Hematopoietic multipotent progenitor cell treated with erythropoietin and hydrocortisone succinate and interleukin-3 and kit ligand, for 15 days (in vitro differentiated cells): ENCODE measurements around the gene STAT6.

Source experiments
- DNase-seq: peaks from one replicate; pipeline ENCODE4 v3.0.0-alpha.2; 2015; ENCODE audit warnings: low spot score

Gene STAT6

DNA sequence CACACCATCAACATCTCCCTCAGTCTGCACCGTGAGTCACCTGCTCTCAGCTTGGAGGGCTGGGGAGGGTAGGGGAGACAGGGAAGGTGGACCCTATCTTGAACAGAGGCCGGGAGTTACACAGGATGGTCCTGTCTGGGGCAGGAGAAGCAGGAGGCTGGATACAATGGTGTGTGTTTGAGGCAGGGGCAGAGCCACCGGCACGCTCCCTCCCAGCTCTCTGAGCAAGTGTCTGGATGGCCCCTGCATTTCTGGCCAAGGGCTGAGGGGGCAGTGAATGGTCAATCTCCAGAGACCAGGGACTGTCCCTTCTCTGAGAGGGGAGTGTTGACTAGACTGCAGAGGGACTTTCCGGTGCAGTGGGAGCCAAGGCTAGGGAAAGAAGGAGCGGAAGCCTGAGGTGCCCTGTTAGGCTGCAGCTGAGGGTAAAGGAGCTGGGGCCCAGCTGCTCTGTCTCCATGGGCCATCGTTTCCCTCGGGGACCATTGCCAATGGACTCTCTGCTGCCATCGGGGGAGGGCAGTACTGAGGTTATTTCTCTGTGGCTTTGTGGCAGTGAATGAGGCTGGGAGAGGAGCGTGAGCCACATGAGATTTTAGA is 34.4 kb upstream of the STAT6 start:
- no peak for DNase-seq

DNA sequence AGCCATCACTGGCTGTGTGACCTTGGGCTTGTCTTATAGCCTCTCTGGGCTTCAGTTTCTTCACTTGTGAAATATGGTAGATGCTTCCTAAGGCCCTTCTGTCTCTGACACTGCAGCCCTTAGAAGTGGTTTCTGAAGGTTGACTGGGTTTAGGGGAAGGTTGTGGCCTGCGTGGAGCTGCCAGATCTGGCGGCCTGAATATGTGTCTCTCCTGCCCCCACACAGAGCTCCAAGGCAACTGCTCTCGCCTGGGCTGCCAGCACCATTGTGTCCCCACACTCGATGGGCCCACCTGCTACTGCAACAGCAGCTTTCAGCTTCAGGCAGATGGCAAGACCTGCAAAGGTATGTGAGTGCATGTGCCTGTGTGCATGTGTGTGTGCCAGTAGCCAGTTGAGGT is 32.3 kb upstream of the STAT6 start:
- no peak for DNase-seq

DNA sequence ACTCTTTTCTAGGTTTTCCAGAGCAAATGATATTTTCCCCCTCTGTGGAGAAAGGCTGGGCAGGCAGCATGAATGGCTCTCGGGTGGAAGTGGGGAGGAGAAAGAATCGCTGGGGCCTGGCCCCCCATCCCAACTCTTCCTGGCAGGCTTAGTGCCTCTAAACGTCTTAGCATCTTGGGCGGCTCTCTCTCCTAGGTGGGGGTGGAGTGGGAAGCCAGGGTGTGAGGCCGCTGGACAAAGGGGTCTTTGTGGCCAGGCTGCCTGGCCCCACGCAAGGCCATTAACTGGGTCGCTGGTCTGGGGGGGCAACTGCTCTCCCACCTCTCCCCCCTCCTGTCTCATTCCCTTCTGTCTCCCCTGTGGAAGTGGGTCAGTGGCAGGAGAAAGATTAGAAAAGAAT is 31.6 kb upstream of the STAT6 start:
- no peak for DNase-seq

DNA sequence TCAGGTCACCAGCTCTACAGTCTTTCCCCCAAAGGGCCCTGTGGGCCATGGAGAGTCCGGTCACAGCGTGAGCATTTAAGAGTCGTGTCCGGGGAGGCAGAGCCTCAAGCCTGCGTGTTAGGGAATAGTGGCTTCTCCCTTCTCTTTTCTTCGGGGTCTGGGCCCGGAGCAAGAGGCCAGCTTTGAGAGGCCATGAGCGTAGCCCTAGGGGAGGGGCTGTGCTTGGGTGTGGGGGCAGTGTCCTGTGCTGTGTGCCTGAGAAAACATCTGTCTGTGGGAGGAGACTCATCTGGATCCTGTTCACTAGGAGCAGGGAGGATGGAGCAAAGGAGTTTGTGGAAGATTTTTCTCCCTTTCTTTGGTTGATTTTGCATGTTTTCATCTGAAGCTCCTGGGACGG is 31.0 kb upstream of the STAT6 start:
- no peak for DNase-seq

DNA sequence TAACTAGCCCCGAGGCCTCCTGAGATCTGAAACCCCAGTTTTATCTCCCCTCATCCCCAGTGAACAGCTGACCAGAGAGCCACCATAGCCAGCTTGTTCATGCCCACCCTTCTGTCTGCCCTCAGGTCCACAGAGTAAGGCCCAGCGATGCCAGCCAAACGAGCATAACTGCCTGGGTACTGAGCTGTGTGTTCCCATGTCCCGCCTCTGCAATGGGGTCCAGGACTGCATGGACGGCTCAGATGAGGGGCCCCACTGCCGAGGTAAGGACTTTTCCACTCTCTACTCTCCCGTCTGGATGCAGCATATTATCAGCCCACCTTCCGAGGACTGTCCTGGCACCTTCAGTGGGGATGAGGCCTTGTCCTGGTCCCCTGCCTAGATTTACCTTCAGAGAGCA is 30.1 kb upstream of the STAT6 start:
- no peak for DNase-seq

DNA sequence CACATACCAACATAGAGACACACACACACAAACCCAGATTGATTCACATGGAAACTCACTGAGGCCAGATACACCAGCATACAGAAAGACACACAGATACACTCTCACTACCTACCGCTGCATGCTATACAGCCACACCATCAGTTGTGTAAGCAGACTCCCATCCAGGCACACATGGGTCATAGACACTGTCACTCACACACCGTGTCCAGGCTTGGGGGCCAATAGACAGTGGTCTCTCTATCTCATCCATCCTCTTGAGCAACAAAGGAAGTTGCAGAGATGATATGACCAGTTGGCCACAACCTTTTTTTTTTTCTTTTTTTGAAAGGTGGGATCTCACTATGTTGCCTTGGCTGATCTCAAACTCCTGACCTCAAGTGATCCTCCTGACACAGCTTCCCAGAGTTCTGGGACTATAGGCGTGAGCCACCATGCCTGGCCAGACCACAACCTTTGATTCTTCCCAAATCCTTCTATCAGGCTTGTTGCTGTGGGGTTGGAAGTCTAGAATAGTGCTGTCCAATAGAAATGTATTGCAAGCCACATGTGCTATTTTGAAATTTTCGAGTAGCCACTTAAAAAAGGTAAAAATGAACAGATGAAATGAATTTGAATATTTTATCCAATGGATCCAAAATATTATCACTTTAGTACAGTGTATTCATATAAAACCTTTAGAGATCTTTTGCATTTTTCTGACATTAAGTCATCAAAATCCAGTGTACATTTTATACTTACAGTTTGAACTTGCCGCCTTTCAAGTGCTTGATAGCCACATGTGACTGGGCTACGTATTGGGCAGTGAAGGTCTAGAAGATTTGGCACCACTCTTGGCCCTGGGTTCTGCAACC is 28.9 kb upstream of the STAT6 start:
- DNase-seq: no peak

DNA sequence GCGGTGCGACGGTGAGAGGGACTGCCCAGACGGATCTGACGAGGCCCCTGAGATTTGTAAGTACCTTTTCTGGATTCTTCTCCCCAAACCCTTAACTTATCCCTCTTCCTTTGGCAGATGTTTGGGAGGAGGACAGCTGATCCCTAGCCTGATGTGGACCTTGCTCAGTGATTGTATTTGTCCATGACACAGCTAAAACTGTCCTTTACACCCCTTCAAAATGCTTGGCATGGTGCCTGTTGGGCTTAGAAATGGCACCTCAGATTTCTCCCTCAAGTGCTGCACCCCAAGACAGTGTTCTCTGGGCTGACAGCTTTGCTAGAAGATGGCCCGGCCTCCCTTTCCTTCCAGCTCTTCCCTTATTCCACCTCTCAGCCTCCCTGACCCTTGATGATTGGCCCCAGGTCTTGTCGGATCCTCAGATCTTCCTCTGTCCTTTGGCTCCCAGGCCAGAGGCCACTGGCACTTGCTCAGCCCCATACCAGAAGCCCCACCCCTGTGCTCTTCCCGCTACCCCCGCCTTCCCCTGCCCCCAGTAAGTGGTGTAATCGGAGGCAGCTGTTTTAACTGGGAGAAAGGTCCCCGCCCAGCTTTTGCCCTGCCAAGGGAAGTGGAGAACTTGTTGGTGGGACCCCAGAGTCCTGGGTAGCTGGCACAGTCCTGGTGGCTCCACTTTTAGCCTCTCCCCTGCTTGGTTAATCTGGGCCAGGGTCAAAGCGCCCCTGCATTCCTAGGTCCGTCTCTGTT is 27.5 kb upstream of the STAT6 start:
- peak; percentile 24 for DNase-seq

DNA sequence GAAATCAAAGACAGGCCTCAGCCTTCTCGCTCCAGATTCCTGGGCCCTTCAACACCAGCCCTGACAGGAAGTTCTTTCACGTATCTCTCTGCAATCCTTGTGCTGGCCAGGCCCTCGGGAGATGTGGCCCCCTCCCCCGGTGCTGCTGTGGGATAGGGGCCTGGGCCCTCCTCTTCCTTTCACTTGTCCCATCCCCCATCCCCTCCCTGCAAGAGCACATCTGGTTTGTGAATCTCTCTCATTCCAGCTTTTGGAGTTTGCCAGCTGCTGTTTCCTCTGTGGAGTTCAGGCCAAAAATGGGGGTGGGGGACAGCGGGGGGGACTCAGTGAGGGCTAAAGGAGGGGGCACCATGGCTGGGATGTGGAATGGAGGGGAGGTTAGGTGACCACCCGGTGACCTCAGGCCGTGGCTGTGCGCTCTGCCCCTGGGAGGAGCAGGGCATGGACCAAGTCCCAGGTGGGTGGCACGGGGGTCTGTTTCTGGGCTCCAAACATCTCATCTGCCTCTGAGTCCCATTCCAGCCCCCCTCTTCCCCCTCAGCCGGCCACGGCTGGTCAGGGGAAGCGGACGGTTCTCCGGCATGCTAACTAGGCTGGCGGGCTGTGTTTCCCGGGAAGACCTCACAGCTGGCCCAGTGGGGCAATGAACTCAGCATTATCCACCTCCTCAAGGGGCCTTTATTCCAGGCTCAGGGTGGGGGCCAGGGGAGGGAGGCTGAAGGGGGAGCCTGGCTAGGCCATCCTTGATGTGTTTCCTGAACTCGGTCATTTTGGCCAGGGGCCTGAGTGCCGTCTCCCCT is 24.6 kb upstream of the STAT6 start:
- no peak for DNase-seq

DNA sequence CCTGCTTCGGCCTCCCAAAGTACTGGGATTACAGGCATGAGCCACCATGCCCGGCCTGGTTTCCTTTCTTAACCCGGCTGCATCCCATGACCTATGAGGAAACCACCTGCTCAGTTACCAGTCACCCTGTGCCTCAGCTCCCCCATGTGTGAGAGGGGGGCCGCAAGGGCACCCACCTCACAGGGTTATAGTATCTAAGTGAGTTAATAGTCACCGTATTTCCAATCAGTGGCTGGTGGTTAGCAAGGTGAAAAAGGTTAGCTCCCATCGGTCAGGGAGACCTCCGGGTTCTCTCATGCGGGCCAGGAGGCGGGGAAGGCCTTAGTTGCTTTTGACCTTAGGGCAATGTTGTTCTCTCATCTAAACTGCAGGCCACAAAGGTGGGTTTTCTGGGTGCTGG is 23.8 kb upstream of the STAT6 start:
- no peak for DNase-seq

DNA sequence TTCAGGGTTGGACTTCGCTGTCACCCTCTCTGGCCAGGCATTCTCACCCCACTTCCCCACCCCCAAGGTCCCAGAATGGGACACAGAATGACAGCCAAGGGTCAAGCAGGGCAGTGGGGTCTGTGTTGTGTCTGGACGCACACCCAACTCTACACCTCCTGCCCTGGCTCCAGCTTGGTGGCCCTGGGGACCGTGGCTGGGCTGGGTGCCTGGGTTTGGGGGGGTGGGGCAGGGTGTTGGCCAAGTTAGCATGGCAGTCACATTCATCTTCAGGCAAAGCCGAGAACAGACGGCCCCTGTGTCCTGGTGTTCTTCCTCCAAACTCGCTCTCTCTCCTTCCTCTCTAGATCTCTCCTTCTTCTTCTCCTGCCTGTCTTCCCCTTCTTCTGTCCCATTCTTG is 22.8 kb upstream of the STAT6 start:
- DNase-seq: no peak

DNA sequence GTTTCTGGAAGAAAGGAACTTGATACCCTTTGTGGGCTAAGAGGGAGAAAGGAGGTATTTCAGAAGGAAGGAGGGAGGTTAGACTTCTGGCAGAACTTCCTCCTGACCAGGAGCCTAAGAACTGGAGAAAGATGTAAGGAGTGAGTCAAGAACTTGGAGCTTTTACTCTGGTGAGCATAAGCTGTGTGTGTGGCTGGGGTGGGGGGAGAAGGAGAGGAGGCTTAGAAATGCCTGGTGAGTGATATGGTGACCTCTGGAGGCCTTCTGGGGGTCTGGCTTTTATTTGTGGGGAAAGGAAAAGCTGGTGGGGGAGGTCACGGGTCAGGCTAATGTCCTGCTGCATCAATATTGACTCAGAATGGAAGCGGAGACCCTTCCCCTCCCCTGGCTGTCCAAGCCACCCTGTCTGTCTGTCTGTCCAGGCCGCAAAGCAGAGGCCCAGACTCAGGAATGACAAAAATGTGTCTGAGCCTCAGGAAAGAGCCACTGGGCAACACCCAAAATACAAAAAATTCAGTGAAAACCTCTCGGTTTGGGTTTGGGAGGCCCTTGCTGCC is 21.9 kb upstream of the STAT6 start:
- DNase-seq: no peak

DNA sequence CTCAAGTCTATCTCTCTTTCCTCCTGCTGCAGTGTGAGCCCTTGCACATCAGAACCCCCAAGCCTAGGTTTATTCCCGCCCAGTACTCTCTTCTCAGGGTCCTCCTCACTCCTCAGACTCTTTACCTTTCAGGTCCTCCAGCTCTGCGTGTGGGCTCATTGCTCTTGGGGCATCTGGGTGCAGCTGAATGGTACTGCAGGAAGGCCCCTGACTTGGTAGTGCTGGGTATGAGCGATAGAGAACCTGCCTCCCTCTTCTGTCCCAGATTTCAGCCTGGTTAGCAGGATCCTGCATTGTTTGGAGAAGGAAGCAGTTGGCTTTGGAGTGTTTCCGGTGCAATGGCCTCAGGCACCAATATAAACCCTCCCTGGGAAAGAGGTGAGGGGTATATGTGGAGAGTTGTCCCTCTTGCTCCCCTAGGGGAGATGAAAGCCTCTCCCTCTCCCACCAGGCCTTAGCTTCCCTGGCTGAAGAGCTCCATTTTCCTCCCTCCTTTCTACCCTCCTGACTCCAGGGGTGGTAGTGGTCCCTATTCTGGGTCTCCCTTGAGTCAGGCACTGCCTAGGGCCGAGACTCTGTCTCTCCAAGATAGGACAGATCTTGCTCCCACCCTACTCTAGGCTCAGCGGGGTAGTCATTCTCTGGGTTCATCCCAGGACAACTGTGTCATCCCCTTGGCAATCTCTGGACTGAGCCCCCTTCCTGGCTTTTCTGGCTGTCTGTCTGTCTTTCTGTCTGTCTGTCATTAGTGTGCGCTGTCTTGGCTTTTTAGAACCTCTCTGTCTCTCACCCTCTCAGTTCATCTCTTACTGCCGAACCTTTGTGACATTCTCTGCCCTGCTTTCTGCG is 21.0 kb upstream of the STAT6 start:
- no peak for DNase-seq

DNA sequence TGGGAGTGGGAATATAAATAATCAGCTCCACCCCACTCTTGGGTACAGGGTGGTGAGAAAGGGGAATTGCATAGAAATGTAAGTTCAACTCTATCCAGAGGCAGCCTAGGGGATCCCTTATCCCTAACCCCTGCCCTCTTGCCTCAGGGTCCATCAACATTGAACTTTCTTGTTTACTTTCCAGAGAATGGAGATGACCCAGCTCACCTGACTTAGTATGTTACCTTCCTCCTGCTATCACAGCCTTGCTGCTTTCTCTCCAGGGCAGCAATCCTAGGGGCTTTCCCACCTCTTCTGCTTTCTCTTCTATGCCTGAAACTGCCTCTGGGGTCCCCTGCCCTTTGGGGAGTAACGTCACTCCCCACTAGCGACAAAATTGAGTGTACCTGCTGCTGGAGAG is 19.8 kb upstream of the STAT6 start:
- no peak for DNase-seq

DNA sequence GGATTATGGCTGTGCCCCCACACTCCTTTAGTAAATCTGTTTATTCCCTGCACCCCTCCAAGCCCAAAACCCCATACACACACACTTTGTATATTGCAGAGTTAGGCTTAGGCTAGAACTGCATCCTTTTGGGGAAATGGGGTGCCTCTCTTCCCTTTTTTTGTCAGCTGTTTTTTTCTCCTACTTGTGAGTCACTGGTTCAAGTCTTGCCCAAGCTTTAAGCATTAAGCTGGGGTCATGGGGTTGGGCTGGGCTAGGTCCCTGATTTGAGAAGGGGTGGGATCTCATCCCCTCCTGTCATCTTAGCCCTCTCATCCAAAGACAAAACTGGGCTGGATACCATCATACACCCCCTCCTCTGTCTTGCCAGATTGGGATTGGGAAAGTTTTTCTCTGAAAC is 18.7 kb upstream of the STAT6 start:
- DNase-seq: no peak

DNA sequence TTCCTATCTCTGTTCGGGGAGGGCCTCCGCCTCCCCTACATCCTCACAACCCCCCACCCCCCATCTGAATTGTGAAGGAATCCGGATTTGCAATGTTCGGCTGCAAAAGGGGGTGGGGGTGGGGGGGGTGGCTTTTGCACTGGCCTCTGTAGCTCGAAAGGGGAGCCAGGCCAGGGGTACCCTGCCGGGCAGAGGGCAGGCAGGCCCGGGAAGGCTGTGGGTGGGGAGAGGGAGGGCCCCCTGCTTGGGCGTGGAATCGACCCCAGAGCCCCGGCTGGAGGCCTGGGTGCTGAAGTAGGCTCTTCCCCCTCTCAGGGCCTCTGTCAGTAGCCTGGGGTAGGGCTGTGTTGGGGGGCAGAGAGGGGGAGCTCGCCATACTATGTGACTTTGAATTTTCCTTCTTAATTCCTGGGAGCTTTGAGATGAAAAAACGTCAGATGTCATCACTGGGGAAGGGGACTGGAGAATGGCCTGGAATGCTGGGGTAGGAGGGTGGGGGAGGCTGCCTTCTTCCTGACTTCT is 18.2 kb upstream of the STAT6 start:
- DNase-seq: no peak

DNA sequence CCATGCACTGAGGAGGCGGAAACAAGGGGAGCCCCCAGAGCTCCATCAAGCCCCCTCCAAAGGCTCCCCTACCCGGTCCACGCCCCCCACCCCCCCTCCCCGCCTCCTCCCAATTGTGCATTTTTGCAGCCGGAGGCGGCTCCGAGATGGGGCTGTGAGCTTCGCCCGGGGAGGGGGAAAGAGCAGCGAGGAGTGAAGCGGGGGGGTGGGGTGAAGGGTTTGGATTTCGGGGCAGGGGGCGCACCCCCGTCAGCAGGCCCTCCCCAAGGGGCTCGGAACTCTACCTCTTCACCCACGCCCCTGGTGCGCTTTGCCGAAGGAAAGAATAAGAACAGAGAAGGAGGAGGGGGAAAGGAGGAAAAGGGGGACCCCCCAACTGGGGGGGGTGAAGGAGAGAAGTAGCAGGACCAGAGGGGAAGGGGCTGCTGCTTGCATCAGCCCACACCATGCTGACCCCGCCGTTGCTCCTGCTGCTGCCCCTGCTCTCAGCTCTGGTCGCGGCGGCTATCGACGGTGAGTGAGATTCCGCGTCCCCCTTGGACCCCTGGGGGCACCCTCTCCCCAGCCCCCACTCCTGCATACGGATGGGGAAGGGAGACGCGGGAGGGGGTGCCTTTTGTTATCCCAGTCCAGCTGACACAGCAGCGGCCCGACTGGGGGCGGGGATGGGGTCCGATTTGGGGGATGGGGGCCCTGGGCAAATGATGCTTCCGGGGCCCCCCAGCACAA is 17.5 kb upstream of the STAT6 start:
- no peak for DNase-seq

DNA sequence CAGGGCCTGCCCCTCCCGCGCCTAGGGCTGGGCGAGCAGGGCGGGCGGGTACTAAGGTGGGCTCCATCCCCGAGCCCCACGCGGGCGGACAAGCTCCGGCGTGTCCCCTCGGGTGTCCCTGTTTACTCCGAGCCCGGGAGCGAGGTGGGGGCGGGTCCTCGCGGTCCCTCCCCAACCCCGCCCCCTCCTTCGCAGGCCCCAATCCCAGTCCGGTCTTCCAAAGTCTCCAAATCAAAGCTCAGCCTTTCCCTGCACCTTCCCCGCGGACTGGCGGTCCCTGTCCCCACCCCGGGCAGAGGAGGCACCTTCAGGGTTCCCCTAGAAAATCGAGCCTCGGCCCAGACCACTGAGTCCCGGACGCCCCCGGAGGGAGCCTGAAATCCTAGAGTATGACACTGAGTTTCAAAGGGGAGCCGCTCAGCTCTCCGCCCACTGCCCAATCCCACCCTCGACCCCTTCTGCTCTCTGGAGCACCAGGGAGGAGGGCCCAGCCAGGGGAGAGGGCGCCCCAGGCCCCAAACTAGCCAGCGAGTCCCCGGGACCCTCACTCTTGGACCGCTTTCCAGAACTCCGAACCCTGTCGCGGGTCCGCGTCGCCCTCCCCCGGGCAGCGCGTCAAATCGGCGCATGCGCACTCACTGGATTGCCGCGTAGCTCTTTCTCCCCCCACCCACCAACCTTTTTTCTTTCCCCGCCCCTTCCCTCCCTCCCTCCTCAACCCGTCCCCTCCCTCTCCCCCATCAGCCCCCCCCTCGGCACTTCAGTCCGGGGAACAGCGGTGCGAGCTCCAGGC is 16.8 kb upstream of the STAT6 start, which contains the start of gene LRP1:
LRP1 (plus strand) TSS at position 758 of the 793 bp plus-strand sequence. CDS start 482 bp downstream, outside the sequence.
- peak; percentile 51 for DNase-seq

DNA sequence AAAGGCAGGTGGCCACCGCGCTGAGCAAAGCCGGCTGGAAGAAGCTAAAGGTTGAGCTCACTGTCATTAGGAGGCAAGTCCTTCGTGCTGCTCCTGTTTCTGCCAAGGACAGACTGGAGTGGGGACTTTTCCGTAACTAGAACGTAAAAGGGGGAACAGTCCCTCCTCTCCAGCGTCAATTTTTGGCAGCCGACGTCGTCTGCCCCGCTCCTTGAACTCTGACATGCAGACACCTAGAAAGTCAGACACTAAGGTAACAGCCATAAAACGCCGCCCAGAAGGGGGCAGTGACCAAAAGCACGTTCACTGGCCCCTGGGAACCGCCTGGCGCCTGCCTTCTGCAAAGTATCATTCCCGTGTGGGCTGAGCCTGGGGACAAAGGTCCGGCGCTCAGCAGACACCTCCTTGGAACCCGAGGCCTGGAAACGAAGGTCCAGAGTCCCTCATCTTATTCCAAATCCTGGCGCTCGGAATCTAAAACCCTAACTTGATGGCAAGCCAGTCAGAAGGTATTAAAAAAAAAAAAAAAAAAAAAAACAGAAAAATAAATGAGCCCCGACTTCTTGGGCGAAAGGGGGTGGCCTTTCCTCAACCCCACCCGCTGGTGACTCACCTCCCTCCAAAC is 16.1 kb upstream of the STAT6 start:
- DNase-seq: peak; percentile 70

DNA sequence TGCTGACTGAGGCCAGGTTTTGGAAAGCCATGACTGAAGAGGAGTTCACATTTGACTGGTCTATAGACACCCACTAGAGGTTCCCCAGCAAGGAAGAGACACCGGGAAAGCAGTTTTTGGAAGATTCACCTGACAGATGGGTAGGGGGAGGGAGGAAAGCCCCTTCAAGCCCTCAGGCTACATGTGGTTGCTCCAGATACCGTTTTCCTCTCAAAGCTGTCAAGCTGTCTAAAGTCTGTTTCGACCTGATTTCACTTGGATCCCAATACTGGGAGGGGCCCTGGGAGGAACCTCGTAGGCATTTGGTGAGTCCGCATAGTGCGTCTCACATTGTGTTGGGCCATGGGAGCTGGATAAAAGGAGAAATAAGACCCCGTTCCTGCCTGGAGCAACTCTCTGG is 15.4 kb upstream of the STAT6 start:
- peak; percentile 51 for DNase-seq
